HepG2 (cell line): ENCODE measurements around the gene NHERF2. TPM values are rescaled to one million over a fixed set of nuclear protein-coding genes. Genes with fewer than 3 reads are reported as not detected.

Experiments
- ATAC-seq: fragments of 200-7000 bp; cut with Tn5 transposase; 3 replicates; pipeline ENCODE4 v1.9.1; 2020; ENCODE audit warnings: mild to moderate bottlenecking, moderate library complexity
- BruUV-seq: library from RNA; stranded (reverse); fragments of 400-500 nt; replicated peaks from 2 replicates; lab custom pipeline; 2021; lab: Mats Ljungman, UMichigan
- CTCF ChIA-PET: fragments of 300-600 bp; formaldehyde crosslinking; extraction: SDS; loops from one replicate; lab custom pipeline; 2021; ENCODE audit warnings: low total read pairs, inconsistent platforms, low intra/inter-chr PET ratio; lab: Yijun Ruan, JAX
- POLR2A ChIA-PET: fragments of 350-600 bp; sonication (Branson Sonifier 250); formaldehyde crosslinking; loops from one replicate; lab custom pipeline; 2020; ENCODE audit warnings: antibody characterized with exemption, inconsistent platforms; lab: Yijun Ruan, JAX
- DNase-seq: peaks from one replicate; pipeline ENCODE4 v3.0.0-alpha.2; 2015; ENCODE audit warnings: low spot score
- FAIRE-seq: peaks from 3 replicates; lab custom pipeline; 2011; peaks lifted over from hg19 to GRCh38; lab: Jason Lieb, UNC
- H2AFZ ChIP-seq: one replicate; pipeline ENCODE4 v1.6.1; 2011; ENCODE audit warnings: low read length, inconsistent platforms
- H3K27ac ChIP-seq: fragments of 300-600 bp; 3 replicates; pipeline ENCODE4 v1.8.0; 2011; ENCODE audit warnings: mixed run types, mild to moderate bottlenecking, mixed read lengths, low read length, inconsistent platforms; ENCODE audit not compliant: insufficient read depth; ENCODE audit errors: extremely low read length
- H3K27me3 ChIP-seq, 2 experiments: fragments of 200-600 bp in 1 of 2; 2 replicates in 1 of 2; 3 replicates in 1 of 2; pipeline versions ENCODE4 v1.6.0 to v1.8.0; 2011; ENCODE audit warnings: low read length in 2 of 2, mild to moderate bottlenecking in 2 of 2, moderate library complexity in 2 of 2, inconsistent platforms in 1 of 2; ENCODE audit not compliant: insufficient read depth in 2 of 2, control insufficient read depth in 1 of 2
- H3K36me3 ChIP-seq, 2 experiments: fragments of 200-600 bp in 1 of 2; replicated peaks in 1 of 2; 2 replicates in 1 of 2; 3 replicates in 1 of 2; pipeline versions ENCODE4 v1.5.1 to v1.8.0; 2011; ENCODE audit warnings: low read length in 2 of 2, inconsistent platforms in 1 of 2; ENCODE audit not compliant: insufficient read depth in 2 of 2, control insufficient read depth in 1 of 2
- H3K4me1 ChIP-seq: 2 replicates; pipeline ENCODE4 v1.5.1; 2012; ENCODE audit warnings: low read length, inconsistent platforms; ENCODE audit not compliant: insufficient read depth
- H3K4me2 ChIP-seq: 2 replicates; pipeline ENCODE4 v1.6.0; 2011; ENCODE audit warnings: low read depth, low read length, inconsistent platforms
- H3K4me3 ChIP-seq, 3 experiments: fragments of 200-600 bp in 1 of 3; sonication (generic), shearing (Covaris generic) in 1 of 3; replicated peaks in 1 of 3; 2 replicates each; pipeline ENCODE4 v1.5.1; 2011 to 2016; ENCODE audit warnings: low read length in 3 of 3, inconsistent platforms in 2 of 3, low read depth in 2 of 3, mild to moderate bottlenecking in 2 of 3, control low read depth in 1 of 3, mixed read lengths in 1 of 3; ENCODE audit not compliant: insufficient read depth in 1 of 3
- H3K79me2 ChIP-seq: one replicate; pipeline ENCODE4 v1.6.1; 2011; ENCODE audit warnings: low read length, inconsistent platforms; ENCODE audit not compliant: insufficient read depth
- H3K9ac ChIP-seq: 2 replicates; pipeline ENCODE4 v1.6.0; 2011; ENCODE audit warnings: mild to moderate bottlenecking, low read depth, low read length, inconsistent platforms; ENCODE audit not compliant: insufficient read depth
- H3K9me3 ChIP-seq: 2 replicates; pipeline ENCODE4 v1.5.1; 2012; ENCODE audit warnings: mild to moderate bottlenecking, low read length
- H4K20me1 ChIP-seq: 2 replicates; pipeline ENCODE4 v1.6.0; 2011; ENCODE audit warnings: inconsistent platforms, mild to moderate bottlenecking, low read length, moderate library complexity; ENCODE audit not compliant: insufficient read depth
- ARHGAP35 ChIP-seq: sonication (generic); formaldehyde crosslinking; IDR thresholded peaks from 2 replicates; pipeline ENCODE4 v1.9.0; 2022; ENCODE audit warnings: mild to moderate bottlenecking, inconsistent platforms, moderate library complexity, missing genetic modification reagents, borderline replicate concordance
- HOXA7 ChIP-seq: sonication (generic); formaldehyde crosslinking; IDR thresholded peaks from 2 replicates; pipeline ENCODE4 v1.8.1; 2022; ENCODE audit warnings: mild to moderate bottlenecking, missing genetic modification reagents, moderate library complexity
- MTF2 ChIP-seq: sonication (generic); formaldehyde crosslinking; IDR thresholded peaks from 2 replicates; pipeline ENCODE4 v1.5.0; 2020; ENCODE audit warnings: missing genetic modification reagents, borderline replicate concordance
- ZBTB20 ChIP-seq: sonication (generic); formaldehyde crosslinking; IDR thresholded peaks from 2 replicates; pipeline ENCODE4 v1.8.1; 2023; ENCODE audit warnings: missing genetic modification reagents, low read depth, mild to moderate bottlenecking, borderline replicate concordance
- ZBTB39 ChIP-seq: sonication (generic); formaldehyde crosslinking; IDR thresholded peaks from 2 replicates; pipeline ENCODE4 v1.5.0; 2020; ENCODE audit warnings: missing genetic modification reagents
- ZHX1 ChIP-seq: sonication (generic); formaldehyde crosslinking; IDR thresholded peaks from 2 replicates; pipeline ENCODE4 v1.8.1; 2022; ENCODE audit warnings: low read depth, mild to moderate bottlenecking, missing genetic modification reagents
- ZNF124 ChIP-seq: sonication (generic); formaldehyde crosslinking; IDR thresholded peaks from 2 replicates; pipeline ENCODE4 v1.4.0; 2020; ENCODE audit warnings: missing genetic modification reagents
- ZNF547 ChIP-seq: sonication (generic); formaldehyde crosslinking; IDR thresholded peaks from 2 replicates; pipeline ENCODE4 v1.5.1; 2020; ENCODE audit warnings: mild to moderate bottlenecking, missing genetic modification reagents
- ZNF614 ChIP-seq: IDR thresholded peaks from 2 replicates; pipeline ENCODE4 v1.6.1; 2018; ENCODE audit warnings: missing biosample characterization, missing genetic modification reagents, inconsistent platforms, borderline replicate concordance
- ZNF850 ChIP-seq: sonication (generic); formaldehyde crosslinking; conservative IDR thresholded peaks from 2 replicates; pipeline ENCODE4 v1.9.0; 2021; ENCODE audit warnings: mild to moderate bottlenecking, missing genetic modification reagents
- WGBS: methylation state at CpG from one replicate; pipeline ENCODE4 v1.1.6; 2017; ENCODE audit warnings: low lambda C conversion rate; 5-methylcytosine and 5-hydroxymethylcytosine counted together
- in situ Hi-C: cut with HindIII; loops from 2 replicates; pipeline ENCODE4 v1.10.0; 2017; ENCODE audit warnings: low pct_unique_long_range_greater_than_20kb; ENCODE audit not compliant: extremely low pct_ligation_motif_present
- intact Hi-C: fragments of 100-400 bp; cut with micrococcal nuclease; formaldehyde crosslinking; loops from one replicate; pipeline ENCODE4 v1.10.0; 2022; ENCODE audit not compliant: unreplicated experiment
- polyA plus RNA-seq, 8 experiments: library from polyadenylated mRNA; depleted of rRNA in 3 of 8; stranded (reverse) in 7 of 8; unstranded in 1 of 8; fragments of >200 nt; fragmentation: Illumina TruSeq in 4 of 8; extraction: Trizol in 4 of 8; gene quantifications; 2 replicates each; pipeline versions ENCODE4 v1.2.1 to v1.2.3, GENCODE V29; 2011 to 2016; ENCODE audit warnings: low read depth in 4 of 8, missing spikeins in 1 of 8, mixed read lengths in 1 of 8; ENCODE audit not compliant: insufficient read depth in 1 of 8
- total RNA-seq, 5 experiments: library from RNA; depleted of rRNA; stranded (reverse); fragments of >200 nt; fragmentation: Illumina TruSeq; extraction: Trizol; gene quantifications; 2 replicates each; pipeline ENCODE4 v1.2.3, GENCODE V29; 2016; ENCODE audit warnings: low read depth in 1 of 5

NHERF2 gene
- total and polyA plus RNA-seq, 2 of the 13 experiments (the other 11 are each of a cell fraction or from before 2014, with no cell fraction given) = 23.7 to 39.3 TPM

- 100% methylated on average over 3 of the region's 8 CpGs for WGBS
- no TSS peak for BruUV-seq
- H3K9me3 ChIP-seq = no peaks in the 10 kb centered on the region
- in situ Hi-C loops = no loop called here
- no peaks in the 10 kb centered on the region for H4K20me1 ChIP-seq
- no peak overlapping the region for H2AFZ ChIP-seq
- H3K36me3 ChIP-seq = peaks cover 20 to 25% of the 10 kb centered on the region in 2 experiments
- H3K27ac ChIP-seq = no peak overlapping the region
- no peak overlapping the region for H3K4me2 ChIP-seq
- ChIA-PET POLR2A (no interaction called here), CTCF (no interaction called here)
- no peak for TF ChIP-seq ZNF850 (CRISPR knock-in tag)
- TF ChIP-seq ZNF124 (CRISPR knock-in tag) = no peak
- TF ChIP-seq MTF2 (CRISPR knock-in tag) = no peak
- TF ChIP-seq HOXA7 = no peak
- TF ChIP-seq ZHX1 (CRISPR knock-in tag) = no peak
- no peak for TF ChIP-seq ZNF547
- no peak for TF ChIP-seq ZBTB20
- TF ChIP-seq ZBTB39 (CRISPR knock-in tag) = no peak
- no peak for TF ChIP-seq ARHGAP35 (CRISPR knock-in tag)
- TF ChIP-seq ZNF614 (CRISPR knock-in tag) = no peak
- no peaks in the 10 kb centered on the region for H3K79me2 ChIP-seq
- no peak overlapping the region for H3K9ac ChIP-seq
- no peaks in the 10 kb centered on the region for H3K27me3 ChIP-seq
- DNase-seq (no peak), FAIRE-seq (no peak), ATAC-seq (no peak)
- intact Hi-C loops = no loop called here
- no peak overlapping the region for H3K4me3 ChIP-seq
- H3K4me1 ChIP-seq = no peaks in the 10 kb centered on the region
These were observed 46.2 kb downstream of the NHERF2 start for GRCh38 chr16:2072926-2073325.
